Measurements from ENCODE around the gene TROAP. TPM values are rescaled to one million over a fixed set of nuclear protein-coding genes. Genes with fewer than 3 reads are reported as not detected.

Gene TROAP
- total RNA-seq, 1 donor from 2014 or later, result 40.0 TPM

GRCh38 chr12:49301760-49302159 is 21.3 kb upstream of the TROAP start:
- Histone ChIP-seq H3K36me3 (no peaks in the 10 kb centered on the region), H3K79me2 (ENCODE audit: low read depth) (no peaks in the 10 kb centered on the region), H3K4me3 (no peak overlapping the region), H4K20me1 (ENCODE audit: low read depth) (peaks cover 9% of the 10 kb centered on the region), H3F3A (ENCODE audit: low read depth) (peaks cover 5% of the 10 kb centered on the region), H3K9ac (no peak overlapping the region), H3K4me2 (no peak overlapping the region), H3K27ac (no peak overlapping the region), H2AFZ (replicated peaks) (no peak overlapping the region), H3K4me1 (no peaks in the 10 kb centered on the region), H3K9me3 (ENCODE audit: low read depth) (no peaks in the 10 kb centered on the region), H3K27me3 (peaks cover 74% of the 10 kb centered on the region)
- Mint-ChIP-seq H3K4me1 (peaks cover 7% of the 10 kb centered on the region), H3K9me3 (peaks cover 2% of the 10 kb centered on the region), H3K4me3 (no peak overlapping the region), H3K27ac (no peak overlapping the region), H3K27me3 (ENCODE audit: insufficient read depth, low read depth) (peaks cover 35% of the 10 kb centered on the region), H3K36me3 (no peaks in the 10 kb centered on the region)
- TF ChIP-seq EZH2 (IDR thresholded peaks at IDR 0.05) (no peak), EZH2phosphoT487 (IDR thresholded peaks at IDR 0.05) (no peak), CTCF (IDR thresholded peaks at IDR 0.05) (no peak)
- no peak for DNase-seq (ENCODE audit: low spot score)

GRCh38 chr12:49304161-49304560 is 18.9 kb upstream of the TROAP start:
- H3K27ac ChIP-seq, result no peak overlapping the region
- H2AFZ ChIP-seq (replicated peaks), result no peak overlapping the region
- H3K27me3 ChIP-seq, result peaks cover 56% of the 10 kb centered on the region
- no peak for DNase-seq (ENCODE audit: low spot score)
- peaks cover 15% of the 10 kb centered on the region for H3K27me3 Mint-ChIP-seq (ENCODE audit: insufficient read depth, low read depth)
- no peaks in the 10 kb centered on the region for H3K36me3 ChIP-seq
- H3K9ac ChIP-seq, result no peak overlapping the region
- H3K79me2 ChIP-seq (ENCODE audit: low read depth), result no peaks in the 10 kb centered on the region
- no peaks in the 10 kb centered on the region for H3K9me3 Mint-ChIP-seq
- H3K36me3 Mint-ChIP-seq, result no peaks in the 10 kb centered on the region
- no peaks in the 10 kb centered on the region for H4K20me1 ChIP-seq (ENCODE audit: low read depth)
- TF ChIP-seq EZH2 (IDR thresholded peaks at IDR 0.05) (no peak), EZH2phosphoT487 (IDR thresholded peaks at IDR 0.05) (no peak), CTCF (IDR thresholded peaks at IDR 0.05) (no peak)
- H3K4me3 Mint-ChIP-seq, result no peak overlapping the region
- no peaks in the 10 kb centered on the region for H3K4me1 Mint-ChIP-seq
- H3K4me2 ChIP-seq, result no peak overlapping the region
- H3K9me3 ChIP-seq (ENCODE audit: low read depth), result no peaks in the 10 kb centered on the region
- H3K4me1 ChIP-seq, result no peaks in the 10 kb centered on the region
- H3F3A ChIP-seq (ENCODE audit: low read depth), result no peaks in the 10 kb centered on the region
- H3K27ac Mint-ChIP-seq, result no peak overlapping the region
- H3K4me3 ChIP-seq, result no peak overlapping the region

- Histone ChIP-seq H3K4me1 (no peaks in the 10 kb centered on the region), H3K27me3 (peaks cover 41% of the 10 kb centered on the region), H3F3A (ENCODE audit: low read depth) (no peaks in the 10 kb centered on the region), H3K9me3 (ENCODE audit: low read depth) (no peaks in the 10 kb centered on the region), H3K27ac (no peak overlapping the region), H3K36me3 (no peaks in the 10 kb centered on the region), H3K4me2 (no peak overlapping the region), H4K20me1 (ENCODE audit: low read depth) (no peaks in the 10 kb centered on the region), H3K9ac (no peak overlapping the region), H3K4me3 (no peak overlapping the region), H2AFZ (replicated peaks) (no peak overlapping the region), H3K79me2 (ENCODE audit: low read depth) (no peaks in the 10 kb centered on the region)
- Mint-ChIP-seq H3K27ac (no peak overlapping the region), H3K27me3 (ENCODE audit: insufficient read depth, low read depth) (peaks cover 12% of the 10 kb centered on the region), H3K36me3 (no peaks in the 10 kb centered on the region), H3K4me3 (no peak overlapping the region), H3K9me3 (no peaks in the 10 kb centered on the region), H3K4me1 (no peaks in the 10 kb centered on the region)
- TF ChIP-seq EZH2phosphoT487 (IDR thresholded peaks at IDR 0.05) (no peak), EZH2 (IDR thresholded peaks at IDR 0.05) (no peak), CTCF (IDR thresholded peaks at IDR 0.05) (no peak)
- no peak for DNase-seq (ENCODE audit: low spot score)
Observed at GRCh38 chr12:49305762-49306510, 17.1 kb upstream of the TROAP start.

Data from neural progenitor cell (in vitro differentiated cells).